ENCODE results near the gene KCTD7.
"Not testable (repeated sequence)": the region's sequence is repeated elsewhere in the genome, so short reads cannot be mapped to it uniquely, and the experiment has no call there.

Gene KCTD7

GRCh38 chr7:66682350-66683093 is 53.8 kb downstream of the KCTD7 start:
- DNase-seq (ENCODE audit: low read depth in 3 of 3): no peak

- not testable (repeated sequence) for DNase-seq (ENCODE audit: low read depth in 3 of 3)
Measured at GRCh38 chr7:66683094-66683769, 54.6 kb downstream of the KCTD7 start.

- DNase-seq (ENCODE audit: low read depth in 3 of 3): no peak
Measured at GRCh38 chr7:66683770-66684123, 55.1 kb downstream of the KCTD7 start.

GRCh38 chr7:66685663-66686062 is 57.0 kb downstream of the KCTD7 start:
- DNase-seq (ENCODE audit: low read depth in 3 of 3): not testable (repeated sequence)

- DNase-seq (ENCODE audit: low read depth in 3 of 3): no peak
Measured at GRCh38 chr7:66687186-66687585, 58.5 kb downstream of the KCTD7 start.

- not testable (repeated sequence) for DNase-seq (ENCODE audit: low read depth in 3 of 3)
Measured at GRCh38 chr7:66687672-66688071, 59.0 kb downstream of the KCTD7 start.

- no peak for DNase-seq (ENCODE audit: low read depth in 3 of 3)
Measured at GRCh38 chr7:66689081-66689480, 60.4 kb downstream of the KCTD7 start.

GRCh38 chr7:66693331-66693730 is 64.7 kb downstream of the KCTD7 start:
- DNase-seq (ENCODE audit: low read depth in 3 of 3): no peak
